Renal pelvis (tissue), 3 donors: Measurements from ENCODE around the gene HOXA4. TPM values are rescaled to one million over a fixed set of nuclear protein-coding genes. Genes with fewer than 3 reads are reported as not detected.

Experiments used
- polyA plus RNA-seq, 3 donors: library from polyadenylated mRNA; unstranded; fragments of 120-200 nt; gene quantifications; one replicate each; pipeline ENCODE4 v1.2.1, GENCODE V29; 2013; ENCODE audit not compliant: insufficient read length in 3 of 3

HOXA4 gene
- polyA plus RNA-seq, 3 donors: 19.5 to 25.0 (median 21.4) TPM

Other genes starting within 250 kb of the HOXA4 start
- 1 to 10 TPM; 2.2 to 2.6 (median 2.6) TPM for gene HOXA1, start 34.8 kb downstream of the HOXA4 start, polyA plus RNA-seq
- gene HOXA2, start 28.1 kb downstream of the HOXA4 start, polyA plus RNA-seq: 10 to 100 TPM in 2 of 3 donors, 1 to 10 TPM in 1; 9.5 to 11.8 (median 11.0) TPM
- 10 to 100 TPM; 63.4 to 76.9 (median 64.7) TPM for gene HOXA5, start 12.9 kb upstream of the HOXA4 start, polyA plus RNA-seq
- 10 to 100 TPM; 33.3 to 45.1 (median 34.8) TPM for gene HOXA6, start 17.0 kb upstream of the HOXA4 start, polyA plus RNA-seq
- gene HOXA3, start 21.8 kb upstream of the HOXA4 start, polyA plus RNA-seq: 10 to 100 TPM; 39.5 to 49.3 (median 48.7) TPM
- 10 to 100 TPM; 28.1 to 31.7 (median 28.6) TPM for gene HOXA7, start 25.9 kb upstream of the HOXA4 start, polyA plus RNA-seq
- gene HOXA9, start 34.8 kb upstream of the HOXA4 start, polyA plus RNA-seq: 100 to 1,000 TPM; 102 to 118 (median 115) TPM
- gene HOXA10, start 43.6 kb upstream of the HOXA4 start, polyA plus RNA-seq: 100 to 1,000 TPM; 137 to 148 (median 148) TPM
- 10 to 100 TPM; 30.6 to 39.2 (median 37.7) TPM for gene HOXA11, start 54.5 kb upstream of the HOXA4 start, polyA plus RNA-seq
- under 1 TPM in 1 of 3 donors, not detected in 2; 0.03 TPM for gene HOXA13, start 69.3 kb upstream of the HOXA4 start, polyA plus RNA-seq
- under 1 TPM in 2 of 3 donors, not detected in 1; 0.11 to 0.12 TPM for gene EVX1, start 112.0 kb upstream of the HOXA4 start, polyA plus RNA-seq